ENCODE data around the gene BTAF1.

Gene BTAF1

DNA sequence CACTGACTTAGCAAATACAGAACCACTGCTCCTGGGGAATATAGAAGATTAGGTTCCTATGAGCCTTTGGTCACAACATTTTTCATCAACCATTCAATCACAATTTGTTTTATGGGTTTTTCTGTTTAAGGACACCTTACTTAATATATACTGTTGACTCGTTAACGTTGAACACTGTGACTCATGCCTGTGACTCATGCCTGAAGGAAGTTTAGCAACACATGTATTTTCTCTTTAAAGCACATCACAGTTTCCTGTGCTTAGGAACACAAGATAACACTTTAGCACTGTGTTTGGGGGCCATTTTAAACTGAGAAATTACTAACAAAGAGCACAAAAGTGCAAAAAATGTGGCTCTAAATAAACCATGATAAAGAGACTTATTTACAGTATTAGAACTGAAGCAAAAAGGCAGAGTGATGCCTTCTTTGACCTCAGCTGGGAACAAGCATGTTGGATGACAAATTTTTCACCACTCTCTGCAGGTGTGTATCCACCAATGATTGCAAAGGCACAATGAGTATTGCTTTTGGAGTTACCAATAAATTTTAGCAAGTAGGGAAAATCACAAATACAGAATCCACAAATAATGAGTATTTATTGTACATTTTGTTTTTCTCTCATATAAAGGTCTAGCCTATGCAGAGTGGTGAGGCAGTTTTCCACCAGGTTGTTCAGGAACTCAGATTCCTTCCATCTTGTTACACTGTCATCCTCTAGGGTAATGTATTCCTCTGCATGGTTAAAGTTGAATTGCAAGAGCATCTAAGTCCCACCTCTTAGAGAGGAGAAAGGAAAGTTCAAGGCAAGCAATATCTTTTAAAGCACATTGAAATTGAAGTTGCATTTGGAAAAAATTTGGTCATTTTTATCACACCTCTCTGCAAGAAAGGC, 21.5 kb upstream of the BTAF1 start:
- Histone ChIP-seq H3K4ac (ENCODE audit: low read depth, low read length) (no peak overlapping the region), H3K27ac (ENCODE audit: low read depth, low read length) (no peak overlapping the region), H3K18ac (ENCODE audit: low read length) (no peak overlapping the region), H3K23ac (ENCODE audit: low read length) (no peak overlapping the region), H4K5ac (ENCODE audit: low read length) (no peak overlapping the region), H3K79me2 (ENCODE audit: control insufficient read depth, insufficient read depth, low read length) (no peaks in the 10 kb centered on the region), H3K56ac (ENCODE audit: low read length) (no peak overlapping the region), H3K27me3 (ENCODE audit: insufficient read depth, low read length, poor library complexity) (no peaks in the 10 kb centered on the region), H3K4me3 (ENCODE audit: low read length) (no peak overlapping the region), H3K79me1 (ENCODE audit: low read length) (no peaks in the 10 kb centered on the region), H2BK5ac (ENCODE audit: low read length) (no peak overlapping the region), H3K9ac (ENCODE audit: low read length) (no peak overlapping the region), H3K4me2 (ENCODE audit: low read length) (no peak overlapping the region), H3K4me1 (ENCODE audit: control insufficient read depth, low read depth, low read length) (no peaks in the 10 kb centered on the region), H4K8ac (ENCODE audit: low read depth, low read length) (no peak overlapping the region), H2BK15ac (replicated peaks; ENCODE audit: low read depth) (no peak overlapping the region), H2AK5ac (ENCODE audit: low read length) (no peak overlapping the region), H3K36me3 (ENCODE audit: control insufficient read depth, insufficient read depth, low read length) (no peaks in the 10 kb centered on the region), H2BK120ac (ENCODE audit: low read depth, low read length) (peak overlapping the region; percentile 78)
- no CpG with 5 or more reads among the region's 2 CpGs for WGBS (ENCODE audit: extremely low coverage, insufficient coverage, low lambda C conversion rate)
- peak; percentile 65 for DNase-seq

- DNase-seq: no peak
- H3K4me3 ChIP-seq (ENCODE audit: low read length): no peak overlapping the region
- H3K79me2 ChIP-seq (ENCODE audit: control insufficient read depth, insufficient read depth, low read length): peaks cover 6% of the 10 kb centered on the region
- peak overlapping the region; percentile 93 for H3K9ac ChIP-seq (ENCODE audit: low read length)
- H3K4me1 ChIP-seq (ENCODE audit: control insufficient read depth, low read depth, low read length): peaks cover 2% of the 10 kb centered on the region
- no peak overlapping the region for H3K23ac ChIP-seq (ENCODE audit: low read length)
- H3K79me1 ChIP-seq (ENCODE audit: low read length): peaks cover 4% of the 10 kb centered on the region
- no peak overlapping the region for H2BK120ac ChIP-seq (ENCODE audit: low read depth, low read length)
- H2BK15ac ChIP-seq (replicated peaks; ENCODE audit: low read depth): no peak overlapping the region
- H4K8ac ChIP-seq (ENCODE audit: low read depth, low read length): no peak overlapping the region
- H2BK5ac ChIP-seq (ENCODE audit: low read length): no peak overlapping the region
- H3K4ac ChIP-seq (ENCODE audit: low read depth, low read length): no peak overlapping the region
- no peak overlapping the region for H2AK5ac ChIP-seq (ENCODE audit: low read length)
- H4K5ac ChIP-seq (ENCODE audit: low read length): no peak overlapping the region
- H3K56ac ChIP-seq (ENCODE audit: low read length): peak overlapping the region; percentile 79
- no peak overlapping the region for H3K27ac ChIP-seq (ENCODE audit: low read depth, low read length)
- WGBS (ENCODE audit: extremely low coverage, insufficient coverage, low lambda C conversion rate): no CpG with 5 or more reads among the region's 5 CpGs
- H3K18ac ChIP-seq (ENCODE audit: low read length): no peak overlapping the region
- H3K36me3 ChIP-seq (ENCODE audit: control insufficient read depth, insufficient read depth, low read length): no peaks in the 10 kb centered on the region
- peak overlapping the region; percentile 61 for H3K4me2 ChIP-seq (ENCODE audit: low read length)
- no peaks in the 10 kb centered on the region for H3K27me3 ChIP-seq (ENCODE audit: insufficient read depth, low read length, poor library complexity)
Observed at GRCh38 chr10:91907033-91907594, 16.5 kb upstream of the BTAF1 start.

DNA sequence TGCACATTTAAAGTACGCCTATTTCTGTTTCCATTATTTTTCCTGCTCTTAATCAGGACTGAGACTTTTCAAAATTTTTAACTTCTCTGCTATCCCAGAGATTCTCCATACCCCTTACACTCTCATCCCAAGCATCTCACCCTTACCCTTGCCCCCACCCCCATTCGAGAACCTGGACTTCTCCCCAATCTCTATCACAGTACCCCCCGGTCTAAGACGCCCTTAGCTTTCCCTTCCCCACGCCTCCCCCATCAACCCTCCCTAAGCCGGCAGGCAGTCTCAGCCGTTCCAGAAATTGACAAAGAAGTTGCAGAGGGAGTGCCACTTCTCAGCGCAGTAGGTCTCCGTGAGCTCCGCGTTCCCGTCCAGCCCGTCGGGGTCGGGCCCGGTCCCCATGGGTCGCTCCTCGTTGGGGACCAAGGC, 15.6 kb upstream of the BTAF1 start:
- Histone ChIP-seq H3K27ac (ENCODE audit: low read depth, low read length) (peak overlapping the region; percentile 14), H3K23ac (ENCODE audit: low read length) (no peak overlapping the region), H3K9ac (ENCODE audit: low read length) (peak overlapping the region; percentile 93), H3K79me2 (ENCODE audit: control insufficient read depth, insufficient read depth, low read length) (peaks cover 6% of the 10 kb centered on the region), H4K8ac (ENCODE audit: low read depth, low read length) (no peak overlapping the region), H3K79me1 (ENCODE audit: low read length) (peaks cover 4% of the 10 kb centered on the region), H4K5ac (ENCODE audit: low read length) (no peak overlapping the region), H2AK5ac (ENCODE audit: low read length) (no peak overlapping the region), H3K4me2 (ENCODE audit: low read length) (peak overlapping the region; percentile 61), H3K56ac (ENCODE audit: low read length) (peak overlapping the region; percentile 98), H3K27me3 (ENCODE audit: insufficient read depth, low read length, poor library complexity) (no peaks in the 10 kb centered on the region), H3K4ac (ENCODE audit: low read depth, low read length) (no peak overlapping the region), H3K18ac (ENCODE audit: low read length) (peak overlapping the region; percentile 75), H3K36me3 (ENCODE audit: control insufficient read depth, insufficient read depth, low read length) (no peaks in the 10 kb centered on the region), H3K4me1 (ENCODE audit: control insufficient read depth, low read depth, low read length) (peaks cover 2% of the 10 kb centered on the region), H3K4me3 (ENCODE audit: low read length) (peak overlapping the region; percentile 88), H2BK5ac (ENCODE audit: low read length) (peak overlapping the region; percentile 67), H2BK15ac (replicated peaks; ENCODE audit: low read depth) (no peak overlapping the region), H2BK120ac (ENCODE audit: low read depth, low read length) (no peak overlapping the region)
- peak; percentile 53 for DNase-seq
- WGBS (ENCODE audit: extremely low coverage, insufficient coverage, low lambda C conversion rate): no CpG with 5 or more reads among the region's 18 CpGs

DNA sequence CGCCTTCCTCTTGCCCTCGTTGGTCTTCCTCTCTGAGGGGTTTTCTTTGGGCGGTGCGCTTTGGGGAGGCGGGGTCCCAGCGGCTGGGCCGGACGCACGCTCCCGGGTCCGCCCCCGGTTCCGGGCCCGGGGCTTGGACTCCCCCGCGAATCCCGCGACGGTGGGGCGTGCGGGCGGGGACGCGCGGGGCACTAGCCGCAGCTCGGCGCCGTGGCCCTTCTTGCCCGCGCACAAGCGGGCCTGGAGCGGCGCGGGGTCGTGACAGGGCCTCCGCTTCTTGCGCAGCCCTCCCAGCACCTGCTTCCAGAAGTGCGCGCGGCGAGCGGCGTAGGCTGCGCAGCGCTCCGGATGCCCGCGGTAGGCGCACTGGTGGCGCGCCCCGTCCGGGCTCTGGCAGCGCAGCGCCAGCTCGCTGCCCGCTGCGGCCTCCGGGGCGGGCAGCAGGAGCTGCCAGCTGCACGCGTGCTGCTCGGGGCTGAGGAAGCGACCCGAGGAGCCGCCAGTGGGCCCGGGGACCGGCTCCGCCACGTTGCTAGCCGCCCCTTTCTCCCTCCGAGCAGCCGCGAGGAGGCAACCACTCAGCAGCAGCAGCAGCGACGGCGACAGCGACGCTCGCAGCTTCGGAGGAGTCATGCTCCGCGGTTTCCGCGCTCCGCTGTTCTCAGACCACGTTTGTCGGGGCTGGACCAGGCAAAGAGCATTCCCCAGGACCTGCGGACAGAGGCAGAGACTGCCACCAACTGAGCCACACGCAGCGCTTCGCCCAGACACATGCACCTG, 15.0 kb upstream of the BTAF1 start:
- Histone ChIP-seq H3K27ac (ENCODE audit: low read depth, low read length) (peak overlapping the region; percentile 14), H2AK5ac (ENCODE audit: low read length) (no peak overlapping the region), H3K79me1 (ENCODE audit: low read length) (peaks cover 4% of the 10 kb centered on the region), H4K5ac (ENCODE audit: low read length) (no peak overlapping the region), H3K36me3 (ENCODE audit: control insufficient read depth, insufficient read depth, low read length) (no peaks in the 10 kb centered on the region), H3K4me2 (ENCODE audit: low read length) (peak overlapping the region; percentile 81), H3K4me1 (ENCODE audit: control insufficient read depth, low read depth, low read length) (peaks cover 2% of the 10 kb centered on the region), H3K4me3 (ENCODE audit: low read length) (peak overlapping the region; percentile 88), H3K23ac (ENCODE audit: low read length) (no peak overlapping the region), H3K9ac (ENCODE audit: low read length) (peak overlapping the region; percentile 93), H2BK120ac (ENCODE audit: low read depth, low read length) (no peak overlapping the region), H3K18ac (ENCODE audit: low read length) (peak overlapping the region; percentile 75), H2BK15ac (replicated peaks; ENCODE audit: low read depth) (no peak overlapping the region), H3K56ac (ENCODE audit: low read length) (peak overlapping the region; percentile 98), H3K79me2 (ENCODE audit: control insufficient read depth, insufficient read depth, low read length) (peaks cover 6% of the 10 kb centered on the region), H3K27me3 (ENCODE audit: insufficient read depth, low read length, poor library complexity) (no peaks in the 10 kb centered on the region), H2BK5ac (ENCODE audit: low read length) (peak overlapping the region; percentile 67), H4K8ac (ENCODE audit: low read depth, low read length) (no peak overlapping the region), H3K4ac (ENCODE audit: low read depth, low read length) (peak overlapping the region; percentile 74)
- no CpG with 5 or more reads among the region's 93 CpGs for WGBS (ENCODE audit: extremely low coverage, insufficient coverage, low lambda C conversion rate)
- peak; percentile 95 for DNase-seq

DNA sequence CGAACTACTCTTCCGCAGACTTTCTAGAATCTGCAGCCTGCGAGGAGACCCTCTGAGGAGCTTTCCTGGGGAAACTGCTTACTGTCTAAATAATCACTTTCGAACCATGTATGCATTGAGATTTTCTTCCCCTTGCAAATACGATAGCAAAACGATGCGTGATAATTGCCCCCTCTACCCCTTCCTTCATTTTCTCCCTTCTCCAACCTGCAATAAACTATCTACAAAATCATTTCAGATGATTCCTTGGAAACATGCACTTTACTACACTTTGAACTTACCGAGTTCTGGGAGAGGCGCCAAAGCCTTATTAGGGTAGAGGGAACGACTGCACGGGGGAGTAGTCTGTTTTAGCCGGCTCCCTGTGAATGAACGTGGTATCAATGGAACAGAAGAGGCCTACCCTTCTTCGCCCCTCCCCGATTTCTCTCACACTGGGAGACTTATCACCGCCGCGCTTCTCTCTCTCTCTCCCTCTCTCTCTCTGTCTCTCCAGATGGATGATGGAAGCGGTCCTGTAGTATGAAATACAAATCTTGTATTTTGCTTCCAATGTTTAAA, 14.4 kb upstream of the BTAF1 start, which contains the start of gene FGFBP3:
Gene FGFBP3 (minus strand): TSS at position 370 of the 561 bp plus-strand sequence. CDS start 517 bp downstream, outside the sequence.
- H2AK5ac ChIP-seq (ENCODE audit: low read length): no peak within 1 kb of the TSS
- no peak within 1 kb of the TSS for H4K8ac ChIP-seq (ENCODE audit: low read depth, low read length)
- H3K4me3 ChIP-seq (ENCODE audit: low read length): peak within 1 kb of the TSS; percentile 88
- H3K4ac ChIP-seq (ENCODE audit: low read depth, low read length): peak within 1 kb of the TSS; percentile 74
- H3K56ac ChIP-seq (ENCODE audit: low read length): peak within 1 kb of the TSS; percentile 98
- H3K79me1 ChIP-seq (ENCODE audit: low read length): peaks cover 4% of the 10 kb centered on the region
- H3K36me3 ChIP-seq (ENCODE audit: control insufficient read depth, insufficient read depth, low read length): no peaks in the 10 kb centered on the region
- H3K79me2 ChIP-seq (ENCODE audit: control insufficient read depth, insufficient read depth, low read length): peaks cover 6% of the 10 kb centered on the region
- no CpG with 5 or more reads among the region's 19 CpGs for WGBS (ENCODE audit: extremely low coverage, insufficient coverage, low lambda C conversion rate)
- H3K18ac ChIP-seq (ENCODE audit: low read length): peak within 1 kb of the TSS; percentile 75
- H3K27ac ChIP-seq (ENCODE audit: low read depth, low read length): peak within 1 kb of the TSS; percentile 14
- H2BK120ac ChIP-seq (ENCODE audit: low read depth, low read length): no peak within 1 kb of the TSS
- H3K23ac ChIP-seq (ENCODE audit: low read length): no peak within 1 kb of the TSS
- no peak within 1 kb of the TSS for H4K5ac ChIP-seq (ENCODE audit: low read length)
- H3K9ac ChIP-seq (ENCODE audit: low read length): peak within 1 kb of the TSS; percentile 93
- DNase-seq: peak; percentile 87
- H3K27me3 ChIP-seq (ENCODE audit: insufficient read depth, low read length, poor library complexity): no peaks in the 10 kb centered on the region
- no peak within 1 kb of the TSS for H2BK15ac ChIP-seq (replicated peaks; ENCODE audit: low read depth)
- H3K4me1 ChIP-seq (ENCODE audit: control insufficient read depth, low read depth, low read length): peaks cover 2% of the 10 kb centered on the region
- peak within 1 kb of the TSS; percentile 81 for H3K4me2 ChIP-seq (ENCODE audit: low read length)
- no peak within 1 kb of the TSS for H2BK5ac ChIP-seq (ENCODE audit: low read length)

All from mesendoderm (in vitro differentiated cells).